HG03558 (cell line): Measurements from ENCODE around the gene WHAMM.

ENCODE experiments used
- ATAC-seq: cut with Tn5 transposase; IDR thresholded peaks from one replicate; pipeline ENCODE4 v1.9.1; 2021; ENCODE audit warnings: moderate number of reproducible peaks; ENCODE audit not compliant: unreplicated experiment; ENCODE audit errors: extremely low read depth

The WHAMM gene

GRCh38 chr15:82832601-82833361, 23.4 kb downstream of the WHAMM start:
- ATAC-seq, result peak; percentile 71

GRCh38 chr15:82833362-82833682, 23.9 kb downstream of the WHAMM start:
- ATAC-seq, result no peak

- ATAC-seq, result no peak
Observed at GRCh38 chr15:82835391-82835917, 26.0 kb downstream of the WHAMM start.

- ATAC-seq, result no peak
Observed at GRCh38 chr15:82838096-82838735, 28.8 kb downstream of the WHAMM start.

- no peak for ATAC-seq
Observed at GRCh38 chr15:82839136-82839535, 29.7 kb downstream of the WHAMM start.

- ATAC-seq, result no peak
Observed at GRCh38 chr15:82840166-82840565, 30.7 kb downstream of the WHAMM start.

- ATAC-seq, result no peak
Observed at GRCh38 chr15:82843566-82843965, 34.1 kb downstream of the WHAMM start.

- ATAC-seq, result no peak
Observed at GRCh38 chr15:82845686-82846085, 36.3 kb downstream of the WHAMM start.

- no peak for ATAC-seq
Observed at GRCh38 chr15:82846621-82847020, 37.2 kb downstream of the WHAMM start.

GRCh38 chr15:82847703-82848102, 38.3 kb downstream of the WHAMM start:
- ATAC-seq, result no peak

GRCh38 chr15:82848241-82848993, 39.0 kb downstream of the WHAMM start:
- ATAC-seq, result no peak

- no peak for ATAC-seq
Observed at GRCh38 chr15:82849556-82850512, 40.4 kb downstream of the WHAMM start.

GRCh38 chr15:82850731-82851130, 41.3 kb downstream of the WHAMM start:
- no peak for ATAC-seq

- no peak for ATAC-seq
Observed at GRCh38 chr15:82851306-82851850, 42.0 kb downstream of the WHAMM start.

- ATAC-seq, result no peak
Observed at GRCh38 chr15:82851981-82852511, 42.6 kb downstream of the WHAMM start.

GRCh38 chr15:82852941-82853561, 43.6 kb downstream of the WHAMM start:
- no peak for ATAC-seq

- ATAC-seq, result no peak
Observed at GRCh38 chr15:82854554-82854953, 45.1 kb downstream of the WHAMM start.

- no peak for ATAC-seq
Observed at GRCh38 chr15:82855286-82856100, 46.1 kb downstream of the WHAMM start.
